ENCODE data around the gene NOPCHAP1. TPM values are rescaled to one million over a fixed set of nuclear protein-coding genes. Genes with fewer than 3 reads are reported as not detected.

NOPCHAP1 gene
- total RNA-seq, 1 experiment from 2014 or later: 25.6 TPM

- H3K4me3 ChIP-seq (replicated peaks in 1 of 2; ENCODE audit: low read depth in 1 of 2, low read length in 2 of 2): peak overlapping the region; percentile 59 to 74
- intact Hi-C loops (cut with micrococcal nuclease): no loop called here
- peak in 2 of 3 experiments; percentile 22 to 37; a peak in 1 of 6 replicates for TF ChIP-seq CTCF (IDR thresholded peaks at IDR 0.05 in 2 of 3, conservative IDR thresholded peaks at IDR 0.05 in 1 of 3; ENCODE audit: borderline replicate concordance in 1 of 3, insufficient read depth in 1 of 3, low read depth in 2 of 3, low read length in 2 of 3)
- no peak for TF ChIP-seq YY1 (IDR thresholded peaks at IDR 0.05; ENCODE audit: extremely low read depth, insufficient replicate concordance, low read depth, low read length)
- no peak for TF ChIP-seq EZH2phosphoT487 (IDR thresholded peaks at IDR 0.05; ENCODE audit: borderline replicate concordance)
- TF ChIP-seq POLR2AphosphoS5 (IDR thresholded peaks at IDR 0.05; ENCODE audit: low read depth, low read length): no peak
- no peak for TF ChIP-seq TCF7L2 (IDR thresholded peaks at IDR 0.05; ENCODE audit: borderline replicate concordance, extremely low read depth, insufficient read depth, insufficient read length)
- no peak for TF ChIP-seq SP1 (IDR thresholded peaks at IDR 0.05; ENCODE audit: low read depth)
- no peak; the same call in 1 of the 2 replicates for TF ChIP-seq SIN3A (IDR thresholded peaks at IDR 0.05; ENCODE audit: low read depth)
- no peak for TF ChIP-seq ELF1 (IDR thresholded peaks at IDR 0.05; ENCODE audit: borderline replicate concordance, low read depth)
- TF ChIP-seq CBX3 (IDR thresholded peaks at IDR 0.05; ENCODE audit: low read depth): peak; percentile 83
- TF ChIP-seq SRF (IDR thresholded peaks at IDR 0.05; ENCODE audit: low read depth): no peak
- TF ChIP-seq CEBPB (IDR thresholded peaks at IDR 0.05; ENCODE audit: low read depth): no peak
- no peak for TF ChIP-seq JUND (IDR thresholded peaks at IDR 0.05)
- no peak; the same call in 1 of the 2 replicates for TF ChIP-seq EGR1 (IDR thresholded peaks at IDR 0.05; ENCODE audit: low read depth)
- TF ChIP-seq POLR2A (IDR thresholded peaks at IDR 0.05; ENCODE audit: borderline replicate concordance, extremely low read depth, insufficient read depth, insufficient read length): peak; percentile 2
- TF ChIP-seq RAD21 (IDR thresholded peaks at IDR 0.05; ENCODE audit: low read depth): 0 out of 2 replicates have a peak, but pooled peaks have one; percentile 19
- no peak for TF ChIP-seq EZH2 (IDR thresholded peaks at IDR 0.05)
- TF ChIP-seq ZFX (IDR thresholded peaks at IDR 0.05): no peak
- H3K27me3 ChIP-seq (ENCODE audit: insufficient read depth, low read length): no peaks in the 10 kb centered on the region
- DNase-seq (ENCODE audit: low read depth, low spot score) (no peak), ATAC-seq (peak; percentile 28)
- no TSS peak for BruUV-seq (replicated peaks)
- H3K9ac ChIP-seq (ENCODE audit: low read length): peak overlapping the region; percentile 66
- no peaks in the 10 kb centered on the region for H3K9me3 ChIP-seq (ENCODE audit: control insufficient read depth in 1 of 2, insufficient read depth in 1 of 2, low read depth in 1 of 2, low read length in 2 of 2)
- H3K4me2 ChIP-seq (ENCODE audit: low read length): peak overlapping the region; percentile 93
- ChIA-PET POLR2A (interaction anchor here (1.3 kb wide), 1 partner anchor 8 kb away, joined by 4 read pairs; no protein-coding TSS in a partner anchor), RAD21 (ENCODE audit: low non-redundant PET in 1 of 2, low total read pairs in 2 of 2, uncharacterized antibody in 2 of 2, unreplicated experiment in 2 of 2) (interaction anchor here in 1 of 2 experiments (1.2 kb wide), 1 partner anchor 577 kb away, joined by 3 read pairs; no protein-coding TSS in a partner anchor), CTCF (interaction anchor here (1.0 to 1.3 kb wide), 2 partner anchors 14 to 25 kb away, joined by 3 read pairs; no protein-coding TSS in a partner anchor)
- H3K4me1 ChIP-seq (ENCODE audit: control insufficient read depth in 1 of 2, insufficient read depth in 2 of 2, low read length in 2 of 2): peaks cover 20 to 35% of the 10 kb centered on the region in 2 experiments
- no peaks in the 10 kb centered on the region for H3K36me3 ChIP-seq (ENCODE audit: control insufficient read depth in 1 of 2, insufficient read depth in 2 of 2, low read length in 2 of 2)
- H4K20me1 ChIP-seq (ENCODE audit: insufficient read depth): no peaks in the 10 kb centered on the region
- peak overlapping the region; percentile 79 for H3K27ac ChIP-seq (ENCODE audit: low read depth, low read length)
- no peaks in the 10 kb centered on the region for H3K79me2 ChIP-seq (ENCODE audit: insufficient read depth, low read length)
- H2AFZ ChIP-seq (ENCODE audit: low read depth, low read length, poor library complexity, severe bottlenecking): peak overlapping the region; percentile 77
- H3K9me2 ChIP-seq (ENCODE audit: insufficient read depth): no peaks in the 10 kb centered on the region
Measured at GRCh38 chr12:104958805-104959334, 27.2 kb upstream of the NOPCHAP1 start.
